ENCODE measurements around the gene XPA.

GRCh38 chr9:97640325-97640724, 56.8 kb downstream of the XPA start:
- TF ChIP-seq, protein P1, sequence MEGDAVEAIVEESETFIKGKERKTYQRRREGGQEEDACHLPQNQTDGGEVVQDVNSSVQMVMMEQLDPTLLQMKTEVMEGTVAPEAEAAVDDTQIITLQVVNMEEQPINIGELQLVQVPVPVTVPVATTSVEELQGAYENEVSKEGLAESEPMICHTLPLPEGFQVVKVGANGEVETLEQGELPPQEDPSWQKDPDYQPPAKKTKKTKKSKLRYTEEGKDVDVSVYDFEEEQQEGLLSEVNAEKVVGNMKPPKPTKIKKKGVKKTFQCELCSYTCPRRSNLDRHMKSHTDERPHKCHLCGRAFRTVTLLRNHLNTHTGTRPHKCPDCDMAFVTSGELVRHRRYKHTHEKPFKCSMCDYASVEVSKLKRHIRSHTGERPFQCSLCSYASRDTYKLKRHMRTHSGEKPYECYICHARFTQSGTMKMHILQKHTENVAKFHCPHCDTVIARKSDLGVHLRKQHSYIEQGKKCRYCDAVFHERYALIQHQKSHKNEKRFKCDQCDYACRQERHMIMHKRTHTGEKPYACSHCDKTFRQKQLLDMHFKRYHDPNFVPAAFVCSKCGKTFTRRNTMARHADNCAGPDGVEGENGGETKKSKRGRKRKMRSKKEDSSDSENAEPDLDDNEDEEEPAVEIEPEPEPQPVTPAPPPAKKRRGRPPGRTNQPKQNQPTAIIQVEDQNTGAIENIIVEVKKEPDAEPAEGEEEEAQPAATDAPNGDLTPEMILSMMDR (IDR thresholded peaks at IDR 0.05) = no peak
- no peak for TF ChIP-seq POLR2A (IDR thresholded peaks at IDR 0.05)

Measured in stomach (tissue), 4 donors.